Astrocyte of the cerebellum (primary cell): ENCODE data around the gene AGBL3.

Experiments
- DNase-seq: peaks from one replicate; pipeline ENCODE4 v3.0.0-alpha.2; 2011; ENCODE audit warnings: low read depth
- H3K4me3 ChIP-seq: 2 replicates; pipeline ENCODE4 v1.5.1; 2011; ENCODE audit warnings: mild to moderate bottlenecking, low read depth, low read length, moderate library complexity
- CTCF ChIP-seq: IDR thresholded peaks from 2 replicates; pipeline ENCODE4 v1.5.1; 2012; ENCODE audit warnings: low read length, low read depth, moderate library complexity, mild to moderate bottlenecking; ENCODE audit errors: missing control alignments
- in situ Hi-C: cut with HindIII; loops from 2 replicates; pipeline ENCODE4 v1.10.0; 2017; ENCODE audit warnings: low sequenced_read_pairs

AGBL3 gene

GRCh38 chr7:135175931-135176330, 189.6 kb downstream of the AGBL3 start:
- no peak for TF ChIP-seq CTCF
- DNase-seq = no peak
- no peak overlapping the region for H3K4me3 ChIP-seq
- in situ Hi-C loops = no loop called here

GRCh38 chr7:135177028-135177696, 190.9 kb downstream of the AGBL3 start:
- TF ChIP-seq CTCF = no peak
- no peak for DNase-seq
- in situ Hi-C loops = no loop called here
- H3K4me3 ChIP-seq = no peak overlapping the region

- no peak for DNase-seq
- in situ Hi-C loops = no loop called here
- H3K4me3 ChIP-seq = no peak overlapping the region
- no peak for TF ChIP-seq CTCF
Measured at GRCh38 chr7:135178364-135178763, 192.1 kb downstream of the AGBL3 start.

GRCh38 chr7:135179321-135179925, 193.1 kb downstream of the AGBL3 start:
- in situ Hi-C loops = no loop called here
- no peak for TF ChIP-seq CTCF
- H3K4me3 ChIP-seq = no peak overlapping the region
- no peak for DNase-seq

GRCh38 chr7:135180122-135180521, 193.8 kb downstream of the AGBL3 start:
- in situ Hi-C loops = no loop called here
- no peak for TF ChIP-seq CTCF
- DNase-seq = no peak
- H3K4me3 ChIP-seq = no peak overlapping the region

GRCh38 chr7:135181261-135181928, 195.1 kb downstream of the AGBL3 start:
- H3K4me3 ChIP-seq = no peak overlapping the region
- in situ Hi-C loops = no loop called here
- no peak for DNase-seq
- TF ChIP-seq CTCF = no peak
